GM12865 (cell line): ENCODE measurements around the gene GLT8D1.

Experiments
- DNase-seq: peaks from one replicate; pipeline ENCODE4 v3.0.0; 2010; ENCODE audit warnings: low read depth
- H3K4me3 ChIP-seq: 2 replicates; pipeline ENCODE4 v1.5.1; 2011; ENCODE audit warnings: mild to moderate bottlenecking, low read depth, low read length, control low read depth
- CTCF ChIP-seq: IDR thresholded peaks from 2 replicates; pipeline ENCODE4 v1.5.1; 2011; ENCODE audit warnings: low read length, control low read depth, low read depth, inconsistent platforms; ENCODE audit not compliant: insufficient read depth; ENCODE audit errors: missing control alignments

GLT8D1 gene

GRCh38 chr3:52705688-52706686 is at the start of gene GLT8D1, which contains the start of gene SPCS1:
Gene GLT8D1, minus strand, starts transcription at chr3:52705791. Its CDS starts 5,331 bp downstream, at chr3:52700460.
Gene SPCS1, plus strand, starts transcription at chr3:52706106. Its CDS starts 141 bp downstream, at chr3:52706247.
- peak within 1 kb of the TSS; percentile 77 for H3K4me3 ChIP-seq
- DNase-seq, result peak; percentile 92
- TF ChIP-seq CTCF, result no peak

- no peak for DNase-seq
- H3K4me3 ChIP-seq, result no peak overlapping the region
- TF ChIP-seq CTCF, result no peak
These were observed 48.8 kb upstream of the GLT8D1 start for GRCh38 chr3:52754373-52754772.

- no peak for DNase-seq
- no peak for TF ChIP-seq CTCF
- no peak overlapping the region for H3K4me3 ChIP-seq
These were observed 46.6 kb upstream of the GLT8D1 start for GRCh38 chr3:52752045-52752660.

GRCh38 chr3:52743721-52744120 is 38.1 kb upstream of the GLT8D1 start:
- no peak overlapping the region for H3K4me3 ChIP-seq
- no peak for TF ChIP-seq CTCF
- no peak for DNase-seq

GRCh38 chr3:52743152-52743551 is 37.6 kb upstream of the GLT8D1 start:
- no peak for TF ChIP-seq CTCF
- H3K4me3 ChIP-seq, result no peak overlapping the region
- DNase-seq, result no peak

GRCh38 chr3:52742418-52743041 is 36.9 kb upstream of the GLT8D1 start:
- DNase-seq, result peak; percentile 38
- no peak overlapping the region for H3K4me3 ChIP-seq
- peak; percentile 63 for TF ChIP-seq CTCF
